Uterus (tissue), 4 donors: Measurements from ENCODE around the gene CLDN6. TPM values are rescaled to one million over a fixed set of nuclear protein-coding genes. Genes with fewer than 3 reads are reported as not detected.

Experiments
- DNase-seq, 2 donors: peaks; one replicate each; pipeline ENCODE4 v3.0.0-alpha.2; 2019 to 2020
- H3K27ac ChIP-seq, 2 donors: fragments of 200-600 bp; sonication (generic); 1 replicate in 1 of 2; 2 replicates in 1 of 2; pipeline ENCODE4 v1.5.1; 2016 to 2018
- H3K27me3 ChIP-seq, 2 donors: fragments of 200-600 bp; sonication (generic); one replicate each; pipeline ENCODE4 v1.5.1; 2018 to 2019; ENCODE audit warnings: control low read depth in 1 of 2
- H3K36me3 ChIP-seq, 2 donors: fragments of 200-600 bp; sonication (generic); one replicate each; pipeline ENCODE4 v1.5.1; 2019; ENCODE audit warnings: control low read depth in 1 of 2
- H3K4me1 ChIP-seq, 2 donors: fragments of 200-600 bp; sonication (generic); one replicate each; pipeline ENCODE4 v1.5.1; 2018 to 2019; ENCODE audit warnings: control low read depth in 1 of 2
- H3K4me3 ChIP-seq, 2 donors: fragments of 200-600 bp; sonication (generic); 1 replicate in 1 of 2; 2 replicates in 1 of 2; pipeline ENCODE4 v1.5.1; 2018 to 2019; ENCODE audit warnings: mild to moderate bottlenecking in 1 of 2
- H3K9me3 ChIP-seq, 2 donors: fragments of 200-600 bp; sonication (generic); one replicate each; pipeline ENCODE4 v1.5.1; 2019; ENCODE audit warnings: control low read depth in 1 of 2
- POLR2A ChIP-seq, 2 donors: fragments of 450-650 bp; IDR thresholded peaks; one replicate each; pipeline ENCODE4 v1.6.1; 2016; ENCODE audit warnings: antibody characterized with exemption in 2 of 2, mild to moderate bottlenecking in 1 of 2, moderate library complexity in 1 of 2
- intact Hi-C: fragments of 100-400 bp; cut with DNase I; formaldehyde crosslinking; loops from one replicate; pipeline ENCODE4 v1.15.1; 2023; ENCODE audit warnings: low total_unique reads
- total RNA-seq, 4 donors: library from RNA; depleted of rRNA in 3 of 4; stranded (reverse); fragments of >200 nt in 3 of 4; gene quantifications; one replicate each; pipeline versions ENCODE4 v1.1.0 to v1.2.4, GENCODE V29; 2014 to 2023
- TF ChIP-seq, protein P1 (sequence below), 4 experiments: fragments of 200-600 bp in 2 of 4; fragments of 450-650 bp in 2 of 4; sonication (generic) in 2 of 4; IDR thresholded peaks; one replicate each; pipeline ENCODE4 v1.5.1; 2016 to 2019; ENCODE audit warnings: antibody characterized with exemption in 4 of 4, mild to moderate bottlenecking in 2 of 4, moderate library complexity in 1 of 4
- donor health status: DM: yes; HTN: yes; CAD: no.

The CLDN6 gene
- total RNA-seq, 4 donors from 2014 or later = 4.1 TPM; not detected in 3

DNA sequence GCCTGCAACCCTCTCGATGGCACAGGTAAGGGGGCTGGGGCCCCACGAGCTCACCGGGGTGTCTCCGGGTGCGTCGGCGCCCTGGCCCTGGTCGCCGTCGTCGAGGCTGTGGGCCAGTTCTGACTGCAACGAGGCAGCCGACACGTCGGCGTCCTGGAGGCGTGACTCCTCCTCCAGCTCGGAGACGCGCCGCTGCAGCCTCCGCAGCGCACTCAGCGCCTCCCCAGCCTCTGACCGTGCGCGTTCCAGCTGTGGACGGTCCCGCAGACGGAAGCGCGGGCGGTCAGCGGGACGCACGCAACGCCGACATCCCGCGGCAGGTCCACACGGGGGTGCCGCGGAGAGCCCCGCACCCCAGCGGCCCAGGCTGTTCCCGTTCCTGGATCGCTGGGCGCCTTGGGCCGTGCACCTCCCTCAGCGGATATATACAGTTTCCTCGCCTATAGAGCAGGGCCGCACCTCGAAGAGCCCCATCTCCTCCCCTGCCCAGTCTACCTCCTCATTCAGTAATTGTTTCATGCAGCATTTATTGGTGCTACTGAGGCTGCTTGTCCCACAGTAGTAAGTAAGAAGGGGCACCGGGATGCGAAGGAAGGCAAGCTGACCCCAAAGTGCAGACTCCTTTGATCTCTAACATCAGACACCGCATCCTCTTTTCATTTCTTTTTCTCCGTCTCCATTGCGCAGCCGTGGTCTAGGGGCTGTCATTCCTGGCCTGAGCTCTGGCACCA lies 11.7 kb upstream of the CLDN6 start:
- DNase-seq = no peak
- H3K4me1 ChIP-seq = peaks cover 0 to 10% of the 10 kb centered on the region in 2 donors
- H3K4me3 ChIP-seq = no peak overlapping the region
- no peak overlapping the region for H3K27ac ChIP-seq
- peaks cover 5 to 12% of the 10 kb centered on the region in 2 donors for H3K27me3 ChIP-seq
- no peaks in the 10 kb centered on the region for H3K9me3 ChIP-seq
- TF ChIP-seq POLR2A (IDR thresholded peaks at IDR 0.05) = no peak
- TF ChIP-seq, protein P1, sequence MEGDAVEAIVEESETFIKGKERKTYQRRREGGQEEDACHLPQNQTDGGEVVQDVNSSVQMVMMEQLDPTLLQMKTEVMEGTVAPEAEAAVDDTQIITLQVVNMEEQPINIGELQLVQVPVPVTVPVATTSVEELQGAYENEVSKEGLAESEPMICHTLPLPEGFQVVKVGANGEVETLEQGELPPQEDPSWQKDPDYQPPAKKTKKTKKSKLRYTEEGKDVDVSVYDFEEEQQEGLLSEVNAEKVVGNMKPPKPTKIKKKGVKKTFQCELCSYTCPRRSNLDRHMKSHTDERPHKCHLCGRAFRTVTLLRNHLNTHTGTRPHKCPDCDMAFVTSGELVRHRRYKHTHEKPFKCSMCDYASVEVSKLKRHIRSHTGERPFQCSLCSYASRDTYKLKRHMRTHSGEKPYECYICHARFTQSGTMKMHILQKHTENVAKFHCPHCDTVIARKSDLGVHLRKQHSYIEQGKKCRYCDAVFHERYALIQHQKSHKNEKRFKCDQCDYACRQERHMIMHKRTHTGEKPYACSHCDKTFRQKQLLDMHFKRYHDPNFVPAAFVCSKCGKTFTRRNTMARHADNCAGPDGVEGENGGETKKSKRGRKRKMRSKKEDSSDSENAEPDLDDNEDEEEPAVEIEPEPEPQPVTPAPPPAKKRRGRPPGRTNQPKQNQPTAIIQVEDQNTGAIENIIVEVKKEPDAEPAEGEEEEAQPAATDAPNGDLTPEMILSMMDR (IDR thresholded peaks at IDR 0.05) = no peak
- no peaks in the 10 kb centered on the region for H3K36me3 ChIP-seq
- intact Hi-C loops = no loop called here

DNA sequence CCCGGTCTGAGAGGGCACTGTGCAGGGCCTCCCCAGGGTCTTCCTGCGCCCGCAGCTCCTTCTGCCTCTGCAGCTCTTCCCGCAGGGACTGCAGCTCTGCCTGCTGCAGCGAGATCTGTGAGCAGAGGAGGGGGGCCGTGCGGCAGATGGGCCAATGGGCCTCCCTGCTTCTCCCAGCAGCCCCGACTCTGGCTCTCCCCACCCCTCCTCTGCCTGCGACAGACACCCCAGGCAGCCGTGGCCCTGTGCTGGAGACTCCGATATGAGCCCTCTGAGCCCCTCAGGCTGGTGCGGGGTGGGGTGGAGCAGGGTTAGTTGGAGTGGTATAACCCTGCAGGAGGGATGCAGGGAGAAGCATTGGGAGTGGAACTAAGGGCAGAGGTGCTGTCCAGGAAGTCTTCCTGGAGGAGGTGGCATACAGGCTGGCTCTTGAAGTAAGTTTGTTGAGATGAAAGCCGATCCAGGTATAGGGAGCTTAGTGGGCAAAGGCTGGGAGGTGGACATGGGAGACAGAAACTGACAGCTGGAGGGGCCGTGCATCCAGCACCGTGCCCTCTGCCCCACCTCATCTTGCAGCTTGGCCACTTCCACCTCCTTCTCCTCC lies 10.8 kb upstream of the CLDN6 start:
- TF ChIP-seq, protein P1 (IDR thresholded peaks at IDR 0.05) = no peak
- no peak for TF ChIP-seq POLR2A (IDR thresholded peaks at IDR 0.05)
- Histone ChIP-seq H3K27ac (no peak overlapping the region), H3K36me3 (no peaks in the 10 kb centered on the region), H3K4me1 (peaks cover 0 to 10% of the 10 kb centered on the region in 2 donors), H3K27me3 (peaks cover 5 to 12% of the 10 kb centered on the region in 2 donors), H3K9me3 (no peaks in the 10 kb centered on the region), H3K4me3 (no peak overlapping the region)
- intact Hi-C loops = no loop called here
- DNase-seq = no peak

DNA sequence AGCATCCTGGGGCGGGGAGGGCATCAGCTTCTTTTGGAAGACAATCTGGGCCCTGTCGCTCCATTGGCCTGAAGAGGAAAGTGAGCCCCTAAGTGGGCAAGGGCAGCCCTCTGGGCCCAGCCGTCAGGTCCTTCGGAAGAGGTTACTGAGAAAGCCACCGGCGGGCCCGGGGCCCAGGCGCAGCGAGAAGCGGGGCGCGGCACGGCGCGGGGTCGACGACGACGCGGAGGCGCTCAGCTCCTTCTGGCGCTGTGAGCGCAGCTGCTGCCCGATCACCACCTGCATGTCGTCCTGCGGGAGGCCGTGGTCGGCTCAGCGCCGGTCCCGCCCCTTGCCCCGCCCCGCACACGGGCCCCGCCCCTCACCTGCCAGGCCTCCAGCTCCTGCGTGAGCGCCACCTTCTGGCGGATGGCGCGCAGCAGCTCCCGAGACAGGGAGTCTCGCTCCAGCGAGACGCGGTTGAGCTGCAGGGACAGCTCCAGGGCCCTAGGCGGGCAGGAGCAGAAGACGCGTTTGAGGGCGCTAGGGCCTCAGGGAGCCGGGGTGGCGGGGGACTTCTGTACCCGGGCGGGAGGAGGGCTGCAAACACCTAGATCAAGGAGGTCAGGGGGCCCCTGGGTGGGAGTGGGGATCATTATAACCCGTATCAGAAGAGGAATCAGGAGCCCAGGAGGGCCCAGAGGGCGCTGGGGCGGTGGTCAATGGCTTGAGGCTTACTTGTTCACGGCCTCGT lies 10.2 kb upstream of the CLDN6 start:
- Histone ChIP-seq H3K27ac (no peak overlapping the region), H3K9me3 (no peaks in the 10 kb centered on the region), H3K27me3 (peaks cover 5 to 12% of the 10 kb centered on the region in 2 donors), H3K4me1 (peaks cover 0 to 16% of the 10 kb centered on the region in 2 donors), H3K36me3 (no peaks in the 10 kb centered on the region), H3K4me3 (no peak overlapping the region)
- intact Hi-C loops = no loop called here
- no peak for TF ChIP-seq POLR2A (IDR thresholded peaks at IDR 0.05)
- TF ChIP-seq, protein P1 (IDR thresholded peaks at IDR 0.05) = peak; percentile 51 to 64 (median 56)
- peak; percentile 54 for DNase-seq

DNA sequence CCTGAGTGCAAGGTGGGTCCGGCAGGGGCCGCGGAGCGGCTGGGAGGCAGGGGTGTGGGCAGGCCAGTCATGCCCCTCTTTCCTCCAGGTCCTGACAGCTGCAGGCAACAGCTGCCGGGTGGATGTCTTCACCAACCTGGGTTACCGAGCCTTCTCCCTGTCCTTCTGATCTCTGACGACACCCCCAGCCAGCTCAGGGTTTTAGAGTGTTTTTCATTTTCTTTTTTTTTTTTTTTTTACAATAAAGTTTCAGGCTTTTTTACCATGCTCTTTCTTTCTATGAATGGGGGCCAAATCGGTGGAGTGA lies 9.5 kb upstream of the CLDN6 start:
- no peak for TF ChIP-seq POLR2A (IDR thresholded peaks at IDR 0.05)
- TF ChIP-seq, protein P1 (IDR thresholded peaks at IDR 0.05) = no peak
- H3K4me1 ChIP-seq = peaks cover 0 to 23% of the 10 kb centered on the region in 2 donors
- intact Hi-C loops = no loop called here

More for the DNA sequence above, 9.5 kb upstream of the CLDN6 start:
- peaks cover 5 to 12% of the 10 kb centered on the region in 2 donors for H3K27me3 ChIP-seq
- H3K9me3 ChIP-seq = no peaks in the 10 kb centered on the region
- no peak for DNase-seq
- H3K27ac ChIP-seq = no peak overlapping the region
- H3K36me3 ChIP-seq = no peaks in the 10 kb centered on the region
- H3K4me3 ChIP-seq = no peak overlapping the region
